ENCODE data around the gene CIP2A.

DNA sequence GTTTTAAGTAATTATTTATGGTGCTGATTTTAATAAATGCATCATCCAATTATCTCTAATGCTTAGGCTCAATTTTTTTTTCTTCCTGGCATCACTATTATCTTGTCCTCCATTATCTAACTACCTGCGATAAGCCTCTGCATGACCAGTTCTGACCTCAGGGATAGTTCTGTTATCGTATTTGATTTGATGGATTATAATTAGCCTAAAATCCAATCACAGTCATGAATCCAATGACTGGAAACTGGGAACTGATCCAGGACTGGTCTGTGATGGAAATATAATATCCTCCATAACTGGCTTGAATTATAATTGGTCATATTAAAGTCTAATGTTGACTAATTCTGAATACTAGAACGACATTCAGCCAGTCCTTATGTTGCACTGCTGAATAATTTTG, 80.0 kb downstream of the CIP2A start:
- no peak for TF ChIP-seq POLR2A (IDR thresholded peaks at IDR 0.05)
- TF ChIP-seq, protein P1, sequence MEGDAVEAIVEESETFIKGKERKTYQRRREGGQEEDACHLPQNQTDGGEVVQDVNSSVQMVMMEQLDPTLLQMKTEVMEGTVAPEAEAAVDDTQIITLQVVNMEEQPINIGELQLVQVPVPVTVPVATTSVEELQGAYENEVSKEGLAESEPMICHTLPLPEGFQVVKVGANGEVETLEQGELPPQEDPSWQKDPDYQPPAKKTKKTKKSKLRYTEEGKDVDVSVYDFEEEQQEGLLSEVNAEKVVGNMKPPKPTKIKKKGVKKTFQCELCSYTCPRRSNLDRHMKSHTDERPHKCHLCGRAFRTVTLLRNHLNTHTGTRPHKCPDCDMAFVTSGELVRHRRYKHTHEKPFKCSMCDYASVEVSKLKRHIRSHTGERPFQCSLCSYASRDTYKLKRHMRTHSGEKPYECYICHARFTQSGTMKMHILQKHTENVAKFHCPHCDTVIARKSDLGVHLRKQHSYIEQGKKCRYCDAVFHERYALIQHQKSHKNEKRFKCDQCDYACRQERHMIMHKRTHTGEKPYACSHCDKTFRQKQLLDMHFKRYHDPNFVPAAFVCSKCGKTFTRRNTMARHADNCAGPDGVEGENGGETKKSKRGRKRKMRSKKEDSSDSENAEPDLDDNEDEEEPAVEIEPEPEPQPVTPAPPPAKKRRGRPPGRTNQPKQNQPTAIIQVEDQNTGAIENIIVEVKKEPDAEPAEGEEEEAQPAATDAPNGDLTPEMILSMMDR (IDR thresholded peaks at IDR 0.05), result no peak
- TF ChIP-seq EP300 (IDR thresholded peaks at IDR 0.05), result no peak
- TF ChIP-seq POLR2AphosphoS5 (IDR thresholded peaks at IDR 0.05), result no peak

All from sigmoid colon (tissue), 4 donors.